Vagina (tissue), 2 donors: ENCODE data around the gene BTF3.

Experiments used
- CTCF ChIP-seq, 3 experiments: fragments of 450-650 bp in 2 of 3; fragments of 200-600 bp in 1 of 3; sonication (generic) in 1 of 3; IDR thresholded peaks; one replicate each; pipeline ENCODE4 v1.5.1; 2017 to 2019; ENCODE audit warnings: antibody characterized with exemption in 3 of 3, mild to moderate bottlenecking in 2 of 3, moderate library complexity in 2 of 3
- POLR2A ChIP-seq, 2 donors: fragments of 450-650 bp; IDR thresholded peaks; one replicate each; pipeline ENCODE4 v1.6.1; 2017; ENCODE audit warnings: antibody characterized with exemption in 2 of 2, mild to moderate bottlenecking in 2 of 2, moderate library complexity in 2 of 2
- POLR2AphosphoS5 ChIP-seq, 2 donors: sonication (generic); formaldehyde crosslinking; IDR thresholded peaks; one replicate each; pipeline ENCODE4 v1.9.0; 2017; ENCODE audit warnings: antibody characterized with exemption in 2 of 2, mild to moderate bottlenecking in 2 of 2, low read depth in 1 of 2; ENCODE audit not compliant: insufficient read depth in 1 of 2

GRCh38 chr5:73525606-73526203, 27.5 kb downstream of the BTF3 start:
- TF ChIP-seq POLR2A (IDR thresholded peaks at IDR 0.05), result no peak
- TF ChIP-seq POLR2AphosphoS5 (IDR thresholded peaks at IDR 0.05; ENCODE audit: insufficient read depth in 1 of 2, low read depth in 1 of 2), result no peak
- TF ChIP-seq CTCF (IDR thresholded peaks at IDR 0.05), result no peak
